Measurements from ENCODE around the gene C19orf33.

DNA sequence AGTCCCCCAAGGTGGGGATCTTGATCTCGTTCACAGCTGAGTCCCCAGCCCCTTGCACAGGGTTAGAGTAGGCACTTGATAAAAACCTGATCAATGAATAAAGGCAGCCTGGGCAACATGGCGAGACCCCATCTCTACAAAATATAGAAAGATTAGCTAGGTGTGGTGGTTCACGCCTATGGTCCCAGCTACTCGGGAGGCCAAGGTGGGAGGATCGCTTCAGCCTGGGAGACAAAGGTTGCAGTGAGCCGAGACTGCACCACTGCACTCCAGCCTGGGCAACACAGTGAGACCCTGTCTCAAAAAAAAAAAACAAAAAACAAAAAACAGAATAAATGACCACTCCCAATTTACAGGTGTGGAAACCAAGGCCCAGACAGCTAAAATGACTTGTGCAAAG is 6.9 kb downstream of the C19orf33 start:
- no peak for TF ChIP-seq POLR2AphosphoS5 (IDR thresholded peaks at IDR 0.05; ENCODE audit: low read depth, low read length)
- TF ChIP-seq TAF1 (IDR thresholded peaks at IDR 0.05; ENCODE audit: borderline replicate concordance, insufficient read depth, low read length): no peak
- TF ChIP-seq REST (IDR thresholded peaks at IDR 0.05; ENCODE audit: insufficient read depth in 1 of 2, low read depth in 2 of 2, low read length in 2 of 2): no peak
